H9 (cell line): ENCODE data around the gene CDH13. TPM values are rescaled to one million over a fixed set of nuclear protein-coding genes. Genes with fewer than 3 reads are reported as not detected.

Source experiments
- DNase-seq: peaks from one replicate; pipeline ENCODE4 v3.0.0-alpha.2; 2017
- H2AFZ ChIP-seq: one replicate; pipeline ENCODE4 v1.6.1; 2013; ENCODE audit warnings: mild to moderate bottlenecking, low read length, control low read depth, moderate library complexity
- H2AK5ac ChIP-seq: 2 replicates; pipeline ENCODE4 v1.6.1; 2013; ENCODE audit warnings: low read length, control low read depth, mixed read lengths; ENCODE audit not compliant: insufficient read length
- H2BK120ac ChIP-seq: one replicate; pipeline ENCODE4 v1.6.1; 2013; ENCODE audit warnings: low read depth, mild to moderate bottlenecking, low read length, control low read depth, inconsistent platforms; ENCODE audit not compliant: poor library complexity, severe bottlenecking
- H2BK12ac ChIP-seq: 2 replicates; pipeline ENCODE4 v1.6.1; 2013; ENCODE audit warnings: low read length, control low read depth, mixed read lengths, low read depth; ENCODE audit not compliant: insufficient read length
- H2BK15ac ChIP-seq: 2 replicates; pipeline ENCODE4 v1.6.1; 2013; ENCODE audit warnings: low read depth, low read length, control low read depth
- H2BK20ac ChIP-seq: one replicate; pipeline ENCODE4 v1.6.1; 2013; ENCODE audit warnings: low read depth, mild to moderate bottlenecking, low read length, control low read depth, inconsistent platforms; ENCODE audit not compliant: poor library complexity, severe bottlenecking
- H2BK5ac ChIP-seq: 2 replicates; pipeline ENCODE4 v1.6.1; 2013; ENCODE audit warnings: low read length, control low read depth, mixed read lengths; ENCODE audit not compliant: insufficient read length
- H3K14ac ChIP-seq: 2 replicates; pipeline ENCODE4 v1.6.1; 2013; ENCODE audit warnings: low read length, control low read depth; ENCODE audit not compliant: insufficient read depth
- H3K18ac ChIP-seq: 2 replicates; pipeline ENCODE4 v1.6.1; 2013; ENCODE audit warnings: low read depth, mild to moderate bottlenecking, mixed read lengths, low read length, control low read depth; ENCODE audit not compliant: insufficient read length
- H3K23ac ChIP-seq: 2 replicates; pipeline ENCODE4 v1.6.1; 2013; ENCODE audit warnings: low read length, control low read depth, mixed read lengths, low read depth; ENCODE audit not compliant: insufficient read length
- H3K23me2 ChIP-seq: 2 replicates; pipeline ENCODE4 v1.6.1; 2013; ENCODE audit warnings: low read depth, mild to moderate bottlenecking, mixed read lengths, low read length, control low read depth; ENCODE audit not compliant: insufficient read length, poor library complexity, severe bottlenecking
- H3K27ac ChIP-seq: 2 replicates; pipeline ENCODE4 v1.5.1; 2013; ENCODE audit warnings: low read length, control low read depth, mixed read lengths, low read depth; ENCODE audit not compliant: insufficient read length
- H3K27me3 ChIP-seq: 2 replicates; pipeline ENCODE4 v1.6.1; 2013; ENCODE audit warnings: low read length, control low read depth, inconsistent platforms; ENCODE audit not compliant: insufficient read depth
- H3K4ac ChIP-seq: 2 replicates; pipeline ENCODE4 v1.6.1; 2013; ENCODE audit warnings: low read depth, mild to moderate bottlenecking, control low read depth, inconsistent platforms, low read length, moderate library complexity
- H3K4me1 ChIP-seq: 2 replicates; pipeline ENCODE4 v1.6.1; 2013; ENCODE audit warnings: low read length, control low read depth, inconsistent platforms; ENCODE audit not compliant: insufficient read depth
- H3K4me2 ChIP-seq: 2 replicates; pipeline ENCODE4 v1.6.1; 2013; ENCODE audit warnings: low read length, control low read depth, mixed read lengths; ENCODE audit not compliant: insufficient read length, insufficient read depth
- H3K56ac ChIP-seq: 2 replicates; pipeline ENCODE4 v1.6.1; 2013; ENCODE audit warnings: low read depth, mild to moderate bottlenecking, mixed read lengths, low read length, control low read depth; ENCODE audit not compliant: insufficient read length
- H3K79me1 ChIP-seq: 2 replicates; pipeline ENCODE4 v1.6.1; 2013; ENCODE audit warnings: low read depth, mild to moderate bottlenecking, moderate library complexity, low read length, control low read depth, inconsistent platforms; ENCODE audit not compliant: insufficient read depth, poor library complexity, severe bottlenecking
- H3K79me2 ChIP-seq: 2 replicates; pipeline ENCODE4 v1.6.1; 2013; ENCODE audit warnings: low read length, control low read depth, inconsistent platforms; ENCODE audit not compliant: insufficient read depth
- H3K9ac ChIP-seq: 2 replicates; pipeline ENCODE4 v1.6.1; 2013; ENCODE audit warnings: low read length, control low read depth, mixed read lengths; ENCODE audit not compliant: insufficient read length; ENCODE audit errors: extremely low read depth
- H3K9me3 ChIP-seq: one replicate; pipeline ENCODE4 v1.6.1; 2013; ENCODE audit warnings: low read depth, low read length, inconsistent platforms; ENCODE audit not compliant: control insufficient read depth
- H3T11ph ChIP-seq: one replicate; pipeline ENCODE4 v1.6.1; 2013; ENCODE audit warnings: mild to moderate bottlenecking, low read length, control low read depth, inconsistent platforms
- H4K20me1 ChIP-seq: one replicate; pipeline ENCODE4 v1.6.1; 2013; ENCODE audit not compliant: control insufficient read depth, insufficient read length, insufficient read depth
- H4K5ac ChIP-seq: 2 replicates; pipeline ENCODE4 v1.6.1; 2013; ENCODE audit warnings: low read depth, mild to moderate bottlenecking, mixed read lengths, low read length, control low read depth; ENCODE audit not compliant: insufficient read length
- H4K8ac ChIP-seq: replicated peaks from 2 replicates; pipeline ENCODE4 v1.6.1; 2013; ENCODE audit warnings: low read length, control low read depth, mixed read lengths, low read depth; ENCODE audit not compliant: insufficient read length
- H4K91ac ChIP-seq: 2 replicates; pipeline ENCODE4 v1.6.1; 2013; ENCODE audit warnings: low read depth, mild to moderate bottlenecking, moderate library complexity, mixed read lengths, low read length, control low read depth; ENCODE audit not compliant: insufficient read length
- H3K27ac Mint-ChIP-seq, 3 experiments: 2 replicates in 2 of 3; 3 replicates in 1 of 3; pipeline ENCODE4 v1.8.0; 2020 to 2021; ENCODE audit warnings: mixed read lengths in 3 of 3, mild to moderate bottlenecking in 1 of 3, moderate library complexity in 1 of 3
- H3K27me3 Mint-ChIP-seq: 2 replicates; pipeline ENCODE4 v1.8.0; 2021; ENCODE audit warnings: low read depth, mild to moderate bottlenecking, moderate library complexity, mixed read lengths
- H3K36me3 Mint-ChIP-seq, 3 experiments: 2 replicates in 2 of 3; 3 replicates in 1 of 3; pipeline ENCODE4 v1.8.0; 2020 to 2021; ENCODE audit warnings: low read depth in 3 of 3, mixed read lengths in 3 of 3; ENCODE audit not compliant: insufficient read depth in 1 of 3
- H3K4me1 Mint-ChIP-seq, 2 experiments: 2 replicates each; pipeline ENCODE4 v1.8.0; 2020; ENCODE audit warnings: mixed read lengths in 2 of 2
- H3K4me3 Mint-ChIP-seq, 2 experiments: 2 replicates in 1 of 2; 3 replicates in 1 of 2; pipeline ENCODE4 v1.8.0; 2020 to 2021; ENCODE audit warnings: mild to moderate bottlenecking in 2 of 2, mixed read lengths in 2 of 2, moderate library complexity in 1 of 2
- H3K9me3 Mint-ChIP-seq, 2 experiments: 2 replicates in 1 of 2; 3 replicates in 1 of 2; pipeline ENCODE4 v1.8.0; 2020; ENCODE audit warnings: mild to moderate bottlenecking in 2 of 2, mixed read lengths in 2 of 2, moderate library complexity in 1 of 2
- CTCF ChIP-seq: fragments of 200-600 bp; sonication (generic); conservative IDR thresholded peaks from 3 replicates; pipeline ENCODE4 v1.8.0; 2021; ENCODE audit warnings: antibody characterized with exemption, mild to moderate bottlenecking
- total RNA-seq: library from RNA; stranded (reverse); gene quantifications from 2 replicates; pipeline ENCODE4 v1.2.1, GENCODE V29; 2021

The CDH13 gene
- total RNA-seq, 1 experiment from 2014 or later: 1.5 TPM

GRCh38 chr16:83269048-83269447, 642.3 kb downstream of the CDH13 start:
- Histone ChIP-seq H3K23me2 (no peaks in the 10 kb centered on the region), H2BK15ac (no peak overlapping the region), H4K91ac (no peak overlapping the region), H3T11ph (no peak overlapping the region), H3K4me1 (no peaks in the 10 kb centered on the region), H3K79me1 (no peaks in the 10 kb centered on the region), H4K8ac (no peak overlapping the region), H2AFZ (no peak overlapping the region), H3K9ac (no peak overlapping the region), H3K27me3 (no peaks in the 10 kb centered on the region), H2BK20ac (no peak overlapping the region), H4K5ac (no peak overlapping the region), H2BK120ac (no peak overlapping the region), H3K14ac (no peak overlapping the region), H3K4me2 (no peak overlapping the region), H2AK5ac (no peak overlapping the region), H2BK5ac (no peak overlapping the region), H3K79me2 (no peaks in the 10 kb centered on the region), H4K20me1 (no peaks in the 10 kb centered on the region), H3K9me3 (no peaks in the 10 kb centered on the region), H3K23ac (no peak overlapping the region), H3K27ac (no peak overlapping the region), H2BK12ac (no peak overlapping the region), H3K4ac (no peak overlapping the region), H3K18ac (no peak overlapping the region), H3K56ac (no peak overlapping the region)
- Mint-ChIP-seq H3K4me3 (no peak overlapping the region), H3K36me3 (no peaks in the 10 kb centered on the region), H3K9me3 (no peaks in the 10 kb centered on the region), H3K4me1 (peaks cover 7% of the 10 kb centered on the region in 2 experiments), H3K27me3 (no peaks in the 10 kb centered on the region; the same call in 1 of the 2 replicates), H3K27ac (no peak overlapping the region)
- DNase-seq: no peak
- no peak for TF ChIP-seq CTCF
